Stimulated activated CD4-positive, alpha-beta T cell treated with anti-CD3 and anti-CD28 coated beads, Interleukin-12 subunit alpha, Interleukin-12 subunit beta, amount 100 ng/mL, for 4 hours (primary cell): ENCODE measurements around the gene CYB5D1.

ENCODE experiments used
- DNase-seq: peaks from one replicate; pipeline ENCODE4 v3.0.0-alpha.2; 2020

Gene CYB5D1

GRCh38 chr17:7833795-7834541 is 23.8 kb upstream of the CYB5D1 start, which contains the start of gene KDM6B:
KDM6B (plus strand) TSS chr17:7834217; CDS start chr17:7845555, 11,338 bp downstream.
- DNase-seq, result peak; percentile 83

- no peak for DNase-seq
These were observed 23.3 kb upstream of the CYB5D1 start for GRCh38 chr17:7834542-7834956.

- DNase-seq, result peak; percentile 87
These were observed 22.6 kb upstream of the CYB5D1 start for GRCh38 chr17:7834957-7835813.

GRCh38 chr17:7835814-7836595 is 21.8 kb upstream of the CYB5D1 start:
- DNase-seq, result no peak

- peak; percentile 58 for DNase-seq
These were observed 21.0 kb upstream of the CYB5D1 start for GRCh38 chr17:7836596-7837407.

- DNase-seq, result no peak
These were observed 20.3 kb upstream of the CYB5D1 start for GRCh38 chr17:7837408-7838088.

GRCh38 chr17:7838090-7839075 is 19.4 kb upstream of the CYB5D1 start:
- DNase-seq, result no peak

- DNase-seq, result no peak
These were observed 18.5 kb upstream of the CYB5D1 start for GRCh38 chr17:7839190-7839875.

GRCh38 chr17:7839876-7840261 is 17.9 kb upstream of the CYB5D1 start:
- no peak for DNase-seq

- no peak for DNase-seq
These were observed 17.4 kb upstream of the CYB5D1 start for GRCh38 chr17:7840441-7840840.

GRCh38 chr17:7840875-7841274 is 16.9 kb upstream of the CYB5D1 start:
- DNase-seq, result no peak

- peak; percentile 92 for DNase-seq
These were observed 16.3 kb upstream of the CYB5D1 start for GRCh38 chr17:7841396-7841914.

- DNase-seq, result peak; percentile 84
These were observed 15.9 kb upstream of the CYB5D1 start for GRCh38 chr17:7841915-7842379.

- peak; percentile 96 for DNase-seq
These were observed 15.2 kb upstream of the CYB5D1 start for GRCh38 chr17:7842380-7843256.

GRCh38 chr17:7843257-7843535 is 14.6 kb upstream of the CYB5D1 start:
- DNase-seq, result no peak

GRCh38 chr17:7843536-7844291 is 14.1 kb upstream of the CYB5D1 start:
- peak; percentile 88 for DNase-seq

GRCh38 chr17:7844292-7845154 is 13.3 kb upstream of the CYB5D1 start:
- DNase-seq, result peak; percentile 76
